Peyer's patch (tissue), 4 donors: ENCODE data around the gene HES7.

ENCODE experiments used
- CTCF ChIP-seq, 6 experiments: fragments of 450-650 bp in 4 of 6; fragments of 200-600 bp in 2 of 6; sonication (generic) in 1 of 6; IDR thresholded peaks; one replicate each; pipeline ENCODE4 v1.5.1; 2017 to 2019; ENCODE audit warnings: antibody characterized with exemption in 6 of 6, mild to moderate bottlenecking in 3 of 6, moderate library complexity in 1 of 6
- POLR2A ChIP-seq, 2 donors: fragments of 450-650 bp; IDR thresholded peaks; one replicate each; pipeline ENCODE4 v1.5.1; 2017; ENCODE audit warnings: antibody characterized with exemption in 2 of 2, mild to moderate bottlenecking in 2 of 2, moderate library complexity in 2 of 2

GRCh38 chr17:8153957-8154607, 30.2 kb upstream of the HES7 start:
- no peak for TF ChIP-seq CTCF (IDR thresholded peaks at IDR 0.05)
- peak; percentile 22 to 72 for TF ChIP-seq POLR2A (IDR thresholded peaks at IDR 0.05)
